Activated naive CD4-positive, alpha-beta T cell treated with anti-CD3 and anti-CD28 coated beads, Interleukin-2, amount 50 U/mL, for 24 hours (primary cell): ENCODE results near the gene FOXP1.

ENCODE experiments used
- H3K27ac Mint-ChIP-seq: one replicate; pipeline ENCODE4 v1.8.0; 2021; ENCODE audit warnings: mild to moderate bottlenecking, mixed read lengths
- H3K27me3 Mint-ChIP-seq: one replicate; pipeline ENCODE4 v1.8.0; 2021; ENCODE audit warnings: mixed read lengths
- H3K36me3 Mint-ChIP-seq: one replicate; pipeline ENCODE4 v1.8.0; 2021; ENCODE audit warnings: mixed read lengths
- H3K4me1 Mint-ChIP-seq: one replicate; pipeline ENCODE4 v1.8.0; 2021; ENCODE audit warnings: mixed read lengths
- H3K4me3 Mint-ChIP-seq: one replicate; pipeline ENCODE4 v1.8.0; 2021; ENCODE audit warnings: mild to moderate bottlenecking, mixed read lengths
- H3K9me3 Mint-ChIP-seq: one replicate; pipeline ENCODE4 v1.8.0; 2021; ENCODE audit warnings: mixed read lengths

FOXP1 gene

DNA sequence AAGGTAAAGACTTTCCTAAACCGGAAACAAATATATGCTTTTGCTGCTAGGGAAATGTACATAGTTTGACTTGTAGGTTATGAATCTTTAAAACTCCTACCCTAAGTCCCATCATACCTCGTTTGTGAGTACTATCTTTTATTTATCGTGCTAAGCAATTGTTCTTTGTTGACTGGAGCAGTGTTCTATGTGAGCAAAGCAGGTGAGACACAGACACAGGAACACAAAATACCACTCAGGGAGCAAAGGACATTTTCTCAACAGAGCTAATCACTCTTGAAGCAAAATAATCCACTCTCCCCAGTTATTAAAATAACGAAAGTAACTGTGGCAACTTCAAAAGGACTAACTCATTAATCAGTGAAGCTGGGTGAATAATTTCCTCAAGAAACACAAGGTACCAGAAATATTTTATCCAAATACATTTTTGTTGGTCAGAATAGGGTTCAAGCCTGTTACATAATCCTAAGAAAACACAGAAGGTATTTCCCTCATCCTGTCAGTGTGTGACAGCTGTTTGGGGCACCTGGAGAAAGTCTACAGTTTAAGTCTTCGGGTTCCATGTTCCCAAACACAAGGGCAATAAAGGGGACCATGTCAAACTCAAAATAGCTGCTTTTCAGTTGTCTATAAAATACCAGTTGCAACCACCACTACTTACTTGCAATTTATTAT, 407.7 kb downstream of the FOXP1 start:
- H3K4me1 Mint-ChIP-seq, result peaks cover 57% of the 10 kb centered on the region
- H3K27ac Mint-ChIP-seq, result peak overlapping the region; percentile 86
- no peak overlapping the region for H3K4me3 Mint-ChIP-seq
- H3K36me3 Mint-ChIP-seq, result peaks cover 22% of the 10 kb centered on the region
- H3K27me3 Mint-ChIP-seq, result no peaks in the 10 kb centered on the region
- H3K9me3 Mint-ChIP-seq, result no peaks in the 10 kb centered on the region

DNA sequence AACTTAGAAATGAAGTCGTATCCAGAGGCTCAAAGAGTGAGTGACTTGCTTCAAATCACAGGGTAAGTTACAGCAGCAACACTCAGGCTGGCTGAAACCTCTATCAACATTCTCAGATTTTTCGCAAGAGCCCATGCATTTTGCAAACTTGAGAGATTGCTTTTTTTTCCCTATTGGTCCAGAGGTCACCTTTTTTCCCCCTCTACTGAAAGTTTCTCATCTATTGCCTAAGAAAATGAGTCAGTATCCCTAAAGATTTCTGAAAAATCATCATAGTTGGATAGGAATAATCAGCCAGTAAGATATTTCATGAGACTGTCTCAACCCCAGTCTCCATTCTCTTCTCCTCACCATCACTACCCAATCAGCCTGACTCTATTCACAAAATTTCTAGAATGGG, 410.6 kb downstream of the FOXP1 start:
- H3K27ac Mint-ChIP-seq, result peak overlapping the region; percentile 82

DNA sequence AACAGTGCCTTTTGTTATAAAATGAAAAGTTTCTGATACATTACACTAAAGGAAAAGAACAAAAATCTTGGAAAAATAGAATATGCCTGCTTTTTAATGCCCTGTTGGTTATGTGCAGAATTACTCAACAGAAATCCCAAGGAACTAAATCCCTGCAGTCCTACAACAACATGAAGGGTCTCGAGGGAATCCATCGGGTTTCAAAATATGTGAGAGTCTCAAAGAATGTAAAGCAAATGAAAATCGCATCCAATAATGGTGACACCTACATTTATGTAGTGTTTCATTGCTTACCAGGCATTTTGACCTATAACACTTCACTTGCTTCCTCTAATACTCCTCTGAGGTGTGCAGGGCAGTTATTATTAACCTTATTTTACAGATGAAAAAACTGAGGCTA, 411.3 kb downstream of the FOXP1 start:
- Mint-ChIP-seq H3K27me3 (no peaks in the 10 kb centered on the region), H3K9me3 (no peaks in the 10 kb centered on the region), H3K36me3 (peaks cover 27% of the 10 kb centered on the region), H3K4me3 (no peak overlapping the region), H3K4me1 (peaks cover 82% of the 10 kb centered on the region), H3K27ac (no peak overlapping the region)

More for the DNA sequence above, 410.6 kb downstream of the FOXP1 start:
- Mint-ChIP-seq H3K36me3 (peaks cover 29% of the 10 kb centered on the region), H3K4me3 (no peak overlapping the region), H3K4me1 (peaks cover 79% of the 10 kb centered on the region), H3K9me3 (no peaks in the 10 kb centered on the region), H3K27me3 (no peaks in the 10 kb centered on the region)

DNA sequence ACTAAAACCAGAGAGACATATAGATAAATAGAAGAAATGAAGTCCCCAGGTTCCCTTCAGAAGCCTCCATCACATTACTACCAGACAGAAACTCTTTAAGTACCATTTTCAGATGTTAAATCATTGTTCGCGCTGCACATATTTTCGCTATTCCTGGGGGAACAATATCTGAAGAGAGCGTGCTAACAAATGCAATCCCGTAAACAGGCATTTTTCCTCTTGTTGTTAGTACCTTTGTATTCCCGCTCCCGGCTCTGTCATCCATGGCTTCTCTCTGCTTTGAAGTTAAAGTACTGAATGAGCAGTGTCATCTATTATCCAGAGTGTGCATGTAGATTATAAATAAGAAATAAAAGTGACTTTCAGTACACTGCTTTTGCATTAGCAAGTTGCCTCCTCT, 412.3 kb downstream of the FOXP1 start:
- no peaks in the 10 kb centered on the region for H3K27me3 Mint-ChIP-seq
- no peaks in the 10 kb centered on the region for H3K9me3 Mint-ChIP-seq
- peak overlapping the region; percentile 12 for H3K27ac Mint-ChIP-seq
- peaks cover 35% of the 10 kb centered on the region for H3K36me3 Mint-ChIP-seq
- peaks cover 84% of the 10 kb centered on the region for H3K4me1 Mint-ChIP-seq
- no peak overlapping the region for H3K4me3 Mint-ChIP-seq

DNA sequence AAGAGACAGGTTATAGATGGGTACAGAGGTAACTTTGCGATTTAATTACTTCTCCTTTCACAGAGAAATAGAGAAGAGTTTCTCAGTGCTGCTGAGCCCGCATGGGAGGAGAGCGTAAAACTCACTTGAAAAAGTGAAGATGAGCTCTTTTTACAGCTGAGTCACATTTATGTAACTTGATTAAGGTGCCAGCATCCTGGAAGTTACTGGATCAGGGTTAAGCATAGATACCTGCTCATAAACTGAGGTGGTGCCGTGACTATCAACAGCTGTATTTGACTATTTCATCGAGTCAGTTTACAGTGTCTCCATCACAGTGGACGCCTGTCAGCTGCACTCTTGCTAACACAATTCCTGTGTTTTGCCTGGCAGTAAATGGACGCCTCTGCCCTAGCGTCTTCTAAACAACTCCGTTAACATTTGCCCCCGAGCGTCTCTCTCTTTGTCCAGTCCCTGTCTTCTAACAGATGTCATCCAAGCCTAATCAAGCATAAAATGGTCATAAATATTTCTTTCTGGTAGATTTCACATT, 414.6 kb downstream of the FOXP1 start:
- no peaks in the 10 kb centered on the region for H3K27me3 Mint-ChIP-seq
- H3K9me3 Mint-ChIP-seq, result no peaks in the 10 kb centered on the region
- H3K4me3 Mint-ChIP-seq, result no peak overlapping the region
- peaks cover 84% of the 10 kb centered on the region for H3K4me1 Mint-ChIP-seq
- peak overlapping the region; percentile 30 for H3K27ac Mint-ChIP-seq
- peaks cover 45% of the 10 kb centered on the region for H3K36me3 Mint-ChIP-seq

DNA sequence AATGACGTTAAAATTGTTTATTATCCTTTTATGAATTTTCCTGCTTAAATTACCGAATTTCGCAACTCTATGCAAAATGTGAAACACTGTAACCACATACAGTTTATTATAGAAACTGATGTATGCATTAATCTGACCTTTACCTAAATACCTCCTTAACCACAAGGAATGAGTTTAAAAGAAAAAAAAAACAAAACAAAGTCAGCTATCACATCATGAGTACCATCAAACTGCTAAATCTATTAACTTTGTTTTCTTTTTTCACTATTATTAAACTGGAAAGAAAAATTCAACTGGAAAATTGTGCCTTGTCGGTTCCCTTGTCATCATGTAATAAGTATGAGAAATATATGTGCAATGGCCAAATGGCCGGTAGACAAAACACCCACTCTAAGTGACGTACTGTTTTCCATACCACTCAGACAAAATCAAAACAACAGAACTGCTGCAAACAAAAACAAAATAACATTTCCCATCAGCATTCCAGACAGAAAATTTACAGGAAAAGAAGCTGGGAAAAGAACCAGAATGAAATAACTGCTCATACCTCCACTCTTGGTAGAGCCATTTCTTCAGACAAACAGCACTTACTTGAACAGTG, 415.3 kb downstream of the FOXP1 start:
- Mint-ChIP-seq H3K27ac (peak overlapping the region; percentile 30), H3K36me3 (peaks cover 50% of the 10 kb centered on the region), H3K9me3 (no peaks in the 10 kb centered on the region), H3K4me3 (no peak overlapping the region), H3K4me1 (peaks cover 84% of the 10 kb centered on the region), H3K27me3 (no peaks in the 10 kb centered on the region)

DNA sequence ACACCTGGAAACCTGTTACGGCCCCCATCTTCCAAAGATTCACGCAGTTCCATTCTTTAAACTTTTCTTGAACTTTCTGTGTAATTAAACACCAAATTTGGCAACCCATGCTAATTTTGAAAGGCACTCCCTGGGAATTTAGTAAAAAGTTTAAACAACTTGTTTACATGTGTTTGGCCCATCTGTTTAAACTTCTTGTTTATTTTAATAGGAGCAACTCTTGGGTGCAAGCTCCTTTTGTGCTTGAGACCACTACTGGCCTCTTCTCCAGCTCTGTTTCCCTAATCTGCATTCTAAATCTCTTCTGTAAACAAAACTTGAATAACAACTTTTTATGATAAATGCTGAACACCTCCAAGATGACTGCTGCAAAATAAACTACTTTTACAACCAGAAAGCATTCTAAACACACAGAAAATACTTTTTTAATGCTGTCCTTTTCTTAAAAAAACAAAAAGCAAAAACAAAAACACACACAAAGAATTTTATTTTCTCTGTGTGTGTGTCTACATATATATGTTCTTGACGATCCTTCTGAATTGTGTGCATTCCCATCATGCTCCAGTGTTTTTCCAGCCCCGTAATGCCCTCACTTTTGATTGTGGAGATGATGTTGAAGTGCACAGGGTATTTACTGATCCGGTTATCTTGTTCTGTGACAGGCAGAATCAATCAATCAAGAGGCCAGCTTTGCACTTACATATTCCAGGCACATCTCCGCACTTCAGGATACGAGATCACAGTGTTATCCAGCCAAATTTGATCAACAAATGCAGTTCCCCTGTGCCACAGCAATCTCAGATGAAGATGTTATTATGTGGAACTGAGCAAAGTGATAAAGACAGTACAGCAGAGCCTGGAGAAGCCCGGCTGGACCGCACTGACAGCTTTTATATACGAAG, 416.9 kb downstream of the FOXP1 start:
- Mint-ChIP-seq H3K27me3 (no peaks in the 10 kb centered on the region), H3K4me1 (peaks cover 88% of the 10 kb centered on the region), H3K36me3 (peaks cover 49% of the 10 kb centered on the region), H3K9me3 (no peaks in the 10 kb centered on the region), H3K4me3 (no peak overlapping the region), H3K27ac (peak overlapping the region; percentile 30)

DNA sequence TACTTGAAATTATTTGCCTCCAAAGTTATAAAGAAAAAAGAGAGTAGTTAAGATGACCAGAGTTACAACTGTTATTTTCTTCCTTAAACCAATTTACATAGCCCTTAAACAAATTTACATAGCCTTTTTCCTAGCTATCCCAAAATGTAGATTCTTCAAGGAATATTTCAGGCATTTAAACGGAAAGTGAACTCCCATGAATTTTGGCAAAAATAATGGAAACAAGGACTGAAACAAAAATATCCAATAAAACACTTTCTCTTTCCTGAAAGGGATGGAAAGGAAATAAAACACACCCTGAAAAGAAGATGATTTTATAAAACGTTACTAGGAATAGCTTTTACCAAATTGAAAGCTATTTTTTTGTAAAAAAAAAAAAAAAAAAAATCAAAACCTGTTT, 418.6 kb downstream of the FOXP1 start:
- H3K4me1 Mint-ChIP-seq, result peaks cover 88% of the 10 kb centered on the region
- H3K27me3 Mint-ChIP-seq, result no peaks in the 10 kb centered on the region
- peaks cover 55% of the 10 kb centered on the region for H3K36me3 Mint-ChIP-seq
- no peak overlapping the region for H3K4me3 Mint-ChIP-seq
- peak overlapping the region; percentile 87 for H3K27ac Mint-ChIP-seq
- no peaks in the 10 kb centered on the region for H3K9me3 Mint-ChIP-seq

DNA sequence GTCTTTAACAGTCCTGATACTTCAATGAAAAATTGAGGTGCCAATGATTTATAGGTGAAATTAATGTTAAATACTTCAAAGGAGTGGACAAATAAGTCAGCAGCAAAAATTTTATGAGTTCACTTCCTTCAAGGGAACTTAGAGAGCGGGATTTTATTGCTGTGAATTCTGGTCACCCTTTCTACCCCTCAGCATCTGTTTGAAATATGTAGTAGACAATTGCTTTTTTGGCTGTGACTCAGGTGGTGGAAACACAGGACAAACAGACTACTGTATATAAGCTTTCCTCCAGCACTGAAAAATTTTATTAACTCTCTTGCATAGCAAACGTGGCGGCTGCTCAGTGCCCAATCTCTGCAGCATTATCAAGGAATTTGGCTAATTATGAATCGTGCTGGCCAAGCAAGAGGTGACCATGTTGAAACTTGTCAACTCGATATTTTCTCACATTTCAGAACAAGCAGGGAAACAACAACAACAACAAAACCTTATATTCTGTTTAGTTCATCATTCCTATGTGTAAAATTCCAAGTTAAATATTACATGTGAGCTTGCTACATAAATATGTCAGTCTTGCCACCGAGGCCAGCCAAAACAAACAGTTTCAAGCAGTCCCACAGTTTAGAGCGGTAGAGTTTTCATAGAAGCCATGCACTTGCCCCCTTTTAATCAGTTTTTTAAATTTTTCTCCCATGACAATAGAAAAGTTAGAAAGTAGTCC, 420.2 kb downstream of the FOXP1 start:
- Mint-ChIP-seq H3K4me1 (peaks cover 87% of the 10 kb centered on the region), H3K36me3 (peaks cover 55% of the 10 kb centered on the region), H3K9me3 (no peaks in the 10 kb centered on the region), H3K27ac (peak overlapping the region; percentile 81), H3K4me3 (no peak overlapping the region), H3K27me3 (no peaks in the 10 kb centered on the region)

DNA sequence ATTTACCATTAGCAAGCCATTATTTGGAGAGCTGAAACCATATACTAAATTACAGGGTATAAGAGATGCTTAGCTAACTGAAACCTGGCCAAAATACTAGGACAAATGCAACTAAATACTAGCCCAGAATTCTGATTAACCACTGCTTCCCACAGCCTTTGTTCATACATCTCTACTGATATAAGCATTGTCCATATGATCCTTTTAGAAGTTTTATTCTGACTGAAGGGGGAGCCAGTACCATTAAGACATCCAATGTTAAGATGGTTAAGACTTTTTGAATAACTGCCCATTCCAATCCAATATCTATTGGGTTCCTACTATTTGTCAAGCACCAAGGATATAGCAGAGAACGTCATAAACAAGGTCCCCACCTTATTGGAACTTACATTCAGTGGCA, 421.3 kb downstream of the FOXP1 start:
- H3K36me3 Mint-ChIP-seq, result peaks cover 54% of the 10 kb centered on the region

DNA sequence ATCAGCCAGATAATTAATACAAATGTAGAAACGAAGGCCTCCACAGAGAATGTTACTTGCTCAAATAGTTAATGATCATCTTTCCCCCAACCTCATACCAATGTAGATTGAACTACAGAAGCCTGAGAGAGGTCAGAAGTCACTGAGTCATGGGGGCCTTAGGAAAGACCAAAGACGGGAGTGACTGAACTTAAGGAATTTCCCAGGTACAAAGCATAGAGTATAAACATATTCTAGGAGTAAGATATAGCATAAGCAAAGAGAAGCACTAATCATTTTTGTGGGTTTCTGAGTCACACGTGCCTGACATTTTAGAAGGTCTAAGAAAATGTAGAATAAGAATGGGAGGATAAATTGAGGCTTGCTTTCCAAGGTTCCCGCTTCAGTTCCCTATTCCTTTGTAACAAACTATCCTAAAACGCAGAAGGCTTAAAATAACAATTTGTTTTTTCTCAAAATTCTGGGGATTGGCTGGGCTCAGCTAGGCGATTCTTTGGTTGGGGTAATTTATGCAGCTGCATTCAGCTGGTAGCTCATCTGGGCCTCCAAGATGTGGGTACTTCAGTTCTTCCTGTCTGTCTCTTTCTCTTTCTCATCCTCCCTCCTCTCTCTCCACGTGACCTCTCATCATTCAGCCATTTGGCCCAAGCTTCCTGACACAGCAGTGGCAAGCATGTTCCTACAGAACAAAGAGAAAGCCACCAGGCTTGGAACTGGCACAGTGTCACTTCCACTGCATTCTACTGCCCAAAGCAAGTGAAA, 422.6 kb downstream of the FOXP1 start:
- Mint-ChIP-seq H3K27ac (peak overlapping the region; percentile 85), H3K27me3 (no peaks in the 10 kb centered on the region), H3K9me3 (no peaks in the 10 kb centered on the region), H3K36me3 (peaks cover 48% of the 10 kb centered on the region), H3K4me1 (peaks cover 92% of the 10 kb centered on the region), H3K4me3 (peak overlapping the region; percentile 53)

More for the DNA sequence above, 421.3 kb downstream of the FOXP1 start:
- Mint-ChIP-seq H3K27me3 (no peaks in the 10 kb centered on the region), H3K4me1 (peaks cover 88% of the 10 kb centered on the region), H3K27ac (peak overlapping the region; percentile 57), H3K4me3 (no peak overlapping the region), H3K9me3 (no peaks in the 10 kb centered on the region)

DNA sequence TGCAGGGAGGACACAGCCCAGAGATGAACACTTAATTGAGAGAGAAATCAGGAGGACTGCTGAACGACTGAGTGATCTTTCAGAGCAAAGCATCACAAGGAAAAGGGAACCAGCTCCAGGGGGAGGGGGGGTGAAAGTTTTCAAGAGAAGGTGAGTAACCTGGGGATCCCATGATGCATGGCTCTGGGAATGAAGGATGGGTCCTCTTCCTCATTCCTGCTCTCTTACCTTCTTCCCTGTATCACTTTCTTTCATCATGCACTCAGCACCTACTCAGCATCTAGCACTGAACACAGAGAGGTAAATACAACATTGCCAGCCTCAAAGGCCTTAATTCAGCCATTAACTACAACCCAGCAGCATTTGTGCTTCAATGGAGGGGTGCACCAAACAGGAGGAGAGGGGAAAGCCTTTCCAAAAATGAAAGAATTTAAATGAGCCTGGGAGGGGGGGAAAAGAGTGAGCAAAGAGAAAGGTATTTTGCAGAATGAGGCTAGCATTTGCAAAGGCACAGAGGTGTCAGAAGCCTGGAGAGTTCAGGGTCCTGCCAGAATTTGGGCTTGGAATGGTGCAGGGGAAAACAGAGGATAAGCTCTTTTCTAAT, 427.4 kb downstream of the FOXP1 start:
- no peaks in the 10 kb centered on the region for H3K9me3 Mint-ChIP-seq
- H3K27ac Mint-ChIP-seq, result peak overlapping the region; percentile 53
- no peaks in the 10 kb centered on the region for H3K27me3 Mint-ChIP-seq

DNA sequence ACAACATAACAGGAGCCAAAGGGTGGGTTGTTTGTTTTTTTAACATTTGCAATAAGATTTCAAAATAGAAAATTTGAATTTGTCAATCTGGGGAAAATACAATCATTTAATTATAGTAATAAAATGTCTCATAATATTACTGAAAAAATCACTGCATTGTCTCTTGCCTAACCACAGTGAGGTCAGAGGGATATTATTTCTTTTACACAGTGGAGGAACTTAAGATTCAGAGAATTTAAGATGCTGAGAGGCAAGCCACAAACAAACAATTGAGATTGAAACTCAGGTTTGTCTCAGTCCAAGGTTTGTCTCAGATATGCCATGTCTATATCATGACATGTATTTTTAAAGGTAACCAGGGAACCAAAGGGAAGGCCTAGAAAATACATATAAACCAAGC, 428.7 kb downstream of the FOXP1 start:
- Mint-ChIP-seq H3K27ac (peak overlapping the region; percentile 90), H3K36me3 (peaks cover 24% of the 10 kb centered on the region), H3K4me1 (peaks cover 96% of the 10 kb centered on the region), H3K27me3 (no peaks in the 10 kb centered on the region), H3K4me3 (no peak overlapping the region), H3K9me3 (no peaks in the 10 kb centered on the region)

More for the DNA sequence above, 427.4 kb downstream of the FOXP1 start:
- peaks cover 30% of the 10 kb centered on the region for H3K36me3 Mint-ChIP-seq
- H3K4me1 Mint-ChIP-seq, result peaks cover 96% of the 10 kb centered on the region
- no peak overlapping the region for H3K4me3 Mint-ChIP-seq

DNA sequence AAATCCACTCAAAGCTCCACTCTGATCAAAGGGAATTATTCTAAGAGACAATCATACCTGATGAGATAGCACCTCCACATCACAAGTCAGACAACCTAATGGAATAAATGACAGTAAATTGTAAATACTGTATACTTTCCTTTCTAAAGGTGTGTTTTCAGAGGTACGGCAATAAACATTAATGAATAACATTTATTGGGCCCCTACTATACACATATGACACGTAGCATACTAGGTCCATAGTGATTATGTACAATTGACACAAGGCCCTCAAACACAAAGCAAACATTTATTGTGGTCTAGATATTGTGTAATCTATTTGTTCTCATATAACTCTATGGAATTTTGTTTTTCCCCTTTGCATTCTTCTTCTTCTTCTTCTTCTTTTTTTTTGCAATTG, 429.8 kb downstream of the FOXP1 start:
- Mint-ChIP-seq H3K4me3 (peak overlapping the region; percentile 71), H3K27me3 (no peaks in the 10 kb centered on the region), H3K4me1 (peaks cover 95% of the 10 kb centered on the region), H3K27ac (peak overlapping the region; percentile 96), H3K36me3 (peaks cover 23% of the 10 kb centered on the region), H3K9me3 (no peaks in the 10 kb centered on the region)
